HG03575 (cell line): ENCODE data around the gene RAD51B.
"Not testable (repeated sequence)": the region's sequence is repeated elsewhere in the genome, so short reads cannot be mapped to it uniquely, and the experiment has no call there.

Source experiments
- ATAC-seq: cut with Tn5 transposase; IDR thresholded peaks from one replicate; pipeline ENCODE4 v1.9.1; 2021; ENCODE audit not compliant: unreplicated experiment, insufficient number of reproducible peaks, low FRiP score; ENCODE audit errors: extremely low read depth

The RAD51B gene

GRCh38 chr14:68756000-68756481 lies 936.5 kb downstream of the RAD51B start:
- ATAC-seq, result no peak

- ATAC-seq, result no peak
Measured at GRCh38 chr14:68756734-68757133, 937.2 kb downstream of the RAD51B start.

GRCh38 chr14:68757618-68758081 lies 938.1 kb downstream of the RAD51B start:
- ATAC-seq, result no peak

GRCh38 chr14:68758301-68758700 lies 938.7 kb downstream of the RAD51B start:
- ATAC-seq, result no peak

GRCh38 chr14:68759017-68759560 lies 939.5 kb downstream of the RAD51B start:
- no peak for ATAC-seq

GRCh38 chr14:68759937-68760336 lies 940.4 kb downstream of the RAD51B start:
- ATAC-seq, result no peak

- ATAC-seq, result no peak
Measured at GRCh38 chr14:68760761-68761160, 941.2 kb downstream of the RAD51B start.

- no peak for ATAC-seq
Measured at GRCh38 chr14:68761391-68761790, 941.8 kb downstream of the RAD51B start.

- ATAC-seq, result no peak
Measured at GRCh38 chr14:68762953-68763764, 943.6 kb downstream of the RAD51B start.

GRCh38 chr14:68763843-68764242 lies 944.3 kb downstream of the RAD51B start:
- ATAC-seq, result not testable (repeated sequence)

GRCh38 chr14:68766299-68767247 lies 947.0 kb downstream of the RAD51B start:
- ATAC-seq, result no peak

- no peak for ATAC-seq
Measured at GRCh38 chr14:68767248-68767645, 947.7 kb downstream of the RAD51B start.

- ATAC-seq, result no peak
Measured at GRCh38 chr14:68768316-68768715, 948.7 kb downstream of the RAD51B start.

GRCh38 chr14:68770051-68770450 lies 950.5 kb downstream of the RAD51B start:
- no peak for ATAC-seq

- no peak for ATAC-seq
Measured at GRCh38 chr14:68770553-68771286, 951.1 kb downstream of the RAD51B start.

GRCh38 chr14:68771631-68772030 lies 952.1 kb downstream of the RAD51B start:
- no peak for ATAC-seq

GRCh38 chr14:68772761-68773381 lies 953.3 kb downstream of the RAD51B start:
- no peak for ATAC-seq
